NOMO-1 (cell line): ENCODE results near the gene FYTTD1.
A peak's percentile ranks its signal among the peaks of the same experiment; 100 is the strongest.
"Not testable (repeated sequence)": the region's sequence is repeated elsewhere in the genome, so short reads cannot be mapped to it uniquely, and the experiment has no call there.

Experiments used
- DNase-seq, 2 experiments: peaks; one replicate each; lab custom pipeline; 2025; ENCODE audit not compliant: unreplicated experiment in 2 of 2; lab: John Stamatoyannopoulos, UW

FYTTD1 gene

GRCh38 chr3:197749601-197750395 is at the start of gene FYTTD1:
Gene FYTTD1 (plus strand): TSS chr3:197749883. CDS start chr3:197749972, 89 bp downstream.
- peak; percentile 92 to 93 for DNase-seq

GRCh38 chr3:197700095-197700494 is 49.6 kb upstream of the FYTTD1 start:
- no peak for DNase-seq

- DNase-seq, result no peak
Measured at GRCh38 chr3:197701841-197702240, 47.8 kb upstream of the FYTTD1 start.

GRCh38 chr3:197706658-197707057 is 43.0 kb upstream of the FYTTD1 start:
- no peak for DNase-seq

GRCh38 chr3:197709135-197709534 is 40.5 kb upstream of the FYTTD1 start:
- peak; percentile 80 to 82 for DNase-seq

GRCh38 chr3:197710965-197711364 is 38.7 kb upstream of the FYTTD1 start:
- DNase-seq, result not testable (repeated sequence)

GRCh38 chr3:197711973-197712707 is 37.5 kb upstream of the FYTTD1 start:
- peak; percentile 93 to 99 for DNase-seq

GRCh38 chr3:197713477-197713822 is 36.2 kb upstream of the FYTTD1 start:
- DNase-seq, result no peak

- DNase-seq, result no peak
Measured at GRCh38 chr3:197714251-197714650, 35.4 kb upstream of the FYTTD1 start.

GRCh38 chr3:197718891-197719290 is 30.8 kb upstream of the FYTTD1 start:
- no peak for DNase-seq

GRCh38 chr3:197720694-197721093 is 29.0 kb upstream of the FYTTD1 start:
- no peak for DNase-seq

- no peak for DNase-seq
Measured at GRCh38 chr3:197722734-197723133, 26.9 kb upstream of the FYTTD1 start.

GRCh38 chr3:197727878-197728277 is 21.8 kb upstream of the FYTTD1 start:
- not testable (repeated sequence) for DNase-seq

GRCh38 chr3:197728487-197728886 is 21.2 kb upstream of the FYTTD1 start:
- peak in 1 of 2 experiments; percentile 39 for DNase-seq

GRCh38 chr3:197730200-197730599 is 19.5 kb upstream of the FYTTD1 start:
- DNase-seq, result no peak

GRCh38 chr3:197730770-197731169 is 18.9 kb upstream of the FYTTD1 start:
- not testable (repeated sequence) for DNase-seq

GRCh38 chr3:197731483-197731882 is 18.2 kb upstream of the FYTTD1 start:
- DNase-seq, result not testable (repeated sequence)

GRCh38 chr3:197733042-197733441 is 16.6 kb upstream of the FYTTD1 start:
- DNase-seq, result no peak

GRCh38 chr3:197734667-197735318 is 14.9 kb upstream of the FYTTD1 start:
- peak; percentile 79 to 96 for DNase-seq

GRCh38 chr3:197736010-197736490 is 13.6 kb upstream of the FYTTD1 start:
- DNase-seq, result peak; percentile 25 to 41
